ENCODE measurements around the gene PHYHD1. TPM values are rescaled to one million over a fixed set of nuclear protein-coding genes. Genes with fewer than 3 reads are reported as not detected.

PHYHD1 gene
- polyA plus RNA-seq, 1 of the 3 experiments (the other 2 are of a cell fraction): not detected

GRCh38 chr9:128936171-128936865 is 15.5 kb downstream of the PHYHD1 start:
- Histone ChIP-seq H3K36me3 (replicated peaks in 1 of 2; ENCODE audit: control insufficient read depth in 1 of 2, insufficient read depth in 2 of 2, low read length in 1 of 2) (no peaks in the 10 kb centered on the region), H3K9me2 (no peaks in the 10 kb centered on the region), H3K27me3 (ENCODE audit: insufficient read depth) (no peaks in the 10 kb centered on the region), H2AFZ (ENCODE audit: low read depth) (no peak overlapping the region), H3F3A (replicated peaks; ENCODE audit: insufficient read depth) (no peaks in the 10 kb centered on the region), H3K27ac (ENCODE audit: low read depth in 2 of 2, low read length in 1 of 2) (no peak overlapping the region), H3K79me2 (ENCODE audit: insufficient read depth) (no peaks in the 10 kb centered on the region), H3K9me3 (no peaks in the 10 kb centered on the region), H3K9ac (no peak overlapping the region), H3K4me2 (no peak overlapping the region), H3K4me1 (ENCODE audit: control insufficient read depth in 1 of 2, insufficient read depth in 2 of 2, low read depth in 1 of 2, low read length in 1 of 2) (peaks cover 6 to 12% of the 10 kb centered on the region in 2 experiments; a peak in 2 of 4 replicates), H3K4me3 (ENCODE audit: low read depth in 2 of 2, low read length in 1 of 2) (no peak overlapping the region), H4K20me1 (ENCODE audit: insufficient read depth) (no peaks in the 10 kb centered on the region)
- WGBS (ENCODE audit: low lambda C conversion rate): 82% methylated on average over 8 of the region's 11 CpGs
- POLR2A ChIA-PET: interaction anchor here (1.6 kb wide), 1 partner anchor 12 kb away, joined by 3 read pairs; no protein-coding TSS in a partner anchor
- CTCF ChIA-PET: interaction anchor here (1.3 to 2.8 kb wide), 5 partner anchors 9 to 234 kb away, joined by 3 to 18 read pairs (median 4); partner anchors contain the start of gene PKN3
- TF ChIP-seq FOXM1 (IDR thresholded peaks at IDR 0.05; ENCODE audit: low read depth) (no peak), FOXJ3 (CRISPR knock-in tag; IDR thresholded peaks at IDR 0.05) (no peak), EZH2phosphoT487 (IDR thresholded peaks at IDR 0.05; ENCODE audit: borderline replicate concordance, low read depth) (no peak), CHD2 (IDR thresholded peaks at IDR 0.05; ENCODE audit: low read length, partially characterized antibody) (no peak), POLR2AphosphoS5 (IDR thresholded peaks at IDR 0.05; ENCODE audit: low read depth, low read length) (no peak), GATA2 (CRISPR knock-in tag; IDR thresholded peaks at IDR 0.05) (no peak), TEAD4 (IDR thresholded peaks at IDR 0.05; ENCODE audit: borderline replicate concordance, insufficient read depth) (no peak), RFX5 (IDR thresholded peaks at IDR 0.05; ENCODE audit: low read length) (no peak), USF1 (IDR thresholded peaks at IDR 0.05; ENCODE audit: borderline replicate concordance, low read depth) (no peak), TCF12 (IDR thresholded peaks at IDR 0.05) (no peak), TAF1 (IDR thresholded peaks at IDR 0.05; ENCODE audit: borderline replicate concordance, low read depth, low read length) (no peak), SIN3A (IDR thresholded peaks at IDR 0.05; ENCODE audit: borderline replicate concordance, low read depth, low read length) (no peak), EP300 (IDR thresholded peaks at IDR 0.05; ENCODE audit: borderline replicate concordance in 1 of 2, low read depth in 1 of 2, low read length in 1 of 2) (no peak), USF2 (IDR thresholded peaks at IDR 0.05; ENCODE audit: borderline replicate concordance, low read depth, low read length) (no peak)
- no peak for DNase-seq

Measured in SK-N-SH (cell line).